Measurements from ENCODE around the gene CEBPZ.
A peak's percentile ranks its signal among the peaks of the same experiment; 100 is the strongest.
"Not testable (repeated sequence)": the region's sequence is repeated elsewhere in the genome, so short reads cannot be mapped to it uniquely, and the experiment has no call there.

Gene CEBPZ, protein sequence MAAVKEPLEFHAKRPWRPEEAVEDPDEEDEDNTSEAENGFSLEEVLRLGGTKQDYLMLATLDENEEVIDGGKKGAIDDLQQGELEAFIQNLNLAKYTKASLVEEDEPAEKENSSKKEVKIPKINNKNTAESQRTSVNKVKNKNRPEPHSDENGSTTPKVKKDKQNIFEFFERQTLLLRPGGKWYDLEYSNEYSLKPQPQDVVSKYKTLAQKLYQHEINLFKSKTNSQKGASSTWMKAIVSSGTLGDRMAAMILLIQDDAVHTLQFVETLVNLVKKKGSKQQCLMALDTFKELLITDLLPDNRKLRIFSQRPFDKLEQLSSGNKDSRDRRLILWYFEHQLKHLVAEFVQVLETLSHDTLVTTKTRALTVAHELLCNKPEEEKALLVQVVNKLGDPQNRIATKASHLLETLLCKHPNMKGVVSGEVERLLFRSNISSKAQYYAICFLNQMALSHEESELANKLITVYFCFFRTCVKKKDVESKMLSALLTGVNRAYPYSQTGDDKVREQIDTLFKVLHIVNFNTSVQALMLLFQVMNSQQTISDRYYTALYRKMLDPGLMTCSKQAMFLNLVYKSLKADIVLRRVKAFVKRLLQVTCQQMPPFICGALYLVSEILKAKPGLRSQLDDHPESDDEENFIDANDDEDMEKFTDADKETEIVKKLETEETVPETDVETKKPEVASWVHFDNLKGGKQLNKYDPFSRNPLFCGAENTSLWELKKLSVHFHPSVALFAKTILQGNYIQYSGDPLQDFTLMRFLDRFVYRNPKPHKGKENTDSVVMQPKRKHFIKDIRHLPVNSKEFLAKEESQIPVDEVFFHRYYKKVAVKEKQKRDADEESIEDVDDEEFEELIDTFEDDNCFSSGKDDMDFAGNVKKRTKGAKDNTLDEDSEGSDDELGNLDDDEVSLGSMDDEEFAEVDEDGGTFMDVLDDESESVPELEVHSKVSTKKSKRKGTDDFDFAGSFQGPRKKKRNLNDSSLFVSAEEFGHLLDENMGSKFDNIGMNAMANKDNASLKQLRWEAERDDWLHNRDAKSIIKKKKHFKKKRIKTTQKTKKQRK

DNA sequence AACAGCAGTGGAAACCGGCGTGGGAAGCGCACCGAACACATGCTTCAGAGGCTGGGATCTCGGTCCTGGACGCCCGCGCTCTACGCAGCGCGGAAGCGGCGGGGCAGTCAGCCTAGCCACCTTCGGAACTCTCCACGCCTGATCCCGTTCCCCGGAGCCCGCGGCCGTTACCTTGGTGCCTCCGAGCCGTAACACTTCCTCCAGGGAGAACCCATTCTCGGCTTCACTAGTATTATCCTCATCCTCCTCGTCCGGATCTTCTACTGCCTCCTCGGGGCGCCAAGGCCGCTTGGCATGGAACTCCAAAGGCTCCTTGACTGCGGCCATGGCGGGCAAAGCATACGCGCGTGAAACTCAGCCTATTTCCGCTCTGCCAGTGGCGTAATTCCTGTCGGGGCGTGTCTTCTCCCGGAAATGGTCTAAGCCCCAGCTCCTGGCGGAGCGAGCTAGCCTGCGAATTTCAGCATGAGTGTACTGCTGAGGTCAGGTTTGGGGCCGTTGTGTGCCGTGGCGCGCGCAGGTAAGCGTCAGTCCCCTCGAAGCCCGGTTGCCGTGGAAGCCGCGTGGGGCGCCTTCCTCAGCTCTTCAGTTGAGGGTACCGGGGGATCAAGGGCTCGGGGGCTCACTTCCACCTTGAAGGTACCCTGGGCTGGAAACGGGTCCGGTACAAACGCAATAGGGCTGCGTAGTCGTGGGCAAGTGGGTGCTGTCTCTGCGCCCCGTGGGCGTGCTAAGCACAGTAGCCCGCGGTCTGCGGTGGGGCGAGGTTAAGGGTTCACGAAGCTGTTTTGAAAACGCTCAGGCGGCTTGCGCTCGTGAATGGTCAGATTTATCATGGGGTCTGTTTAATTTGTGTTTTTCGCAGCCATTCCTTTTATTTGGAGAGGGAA, at the start of gene CEBPZ, which contains the start of gene NDUFAF7:
CEBPZ (minus strand) TSS at position 356 of the 890 bp plus-strand sequence; CDS start at position 327, 29 bp downstream.
NDUFAF7 (plus strand) TSS at position 418 of the 890 bp plus-strand sequence; CDS start at position 466, 48 bp downstream.
- DNase-seq (ENCODE audit: low read depth in 2 of 2), result peak; percentile 52 to 60

DNA sequence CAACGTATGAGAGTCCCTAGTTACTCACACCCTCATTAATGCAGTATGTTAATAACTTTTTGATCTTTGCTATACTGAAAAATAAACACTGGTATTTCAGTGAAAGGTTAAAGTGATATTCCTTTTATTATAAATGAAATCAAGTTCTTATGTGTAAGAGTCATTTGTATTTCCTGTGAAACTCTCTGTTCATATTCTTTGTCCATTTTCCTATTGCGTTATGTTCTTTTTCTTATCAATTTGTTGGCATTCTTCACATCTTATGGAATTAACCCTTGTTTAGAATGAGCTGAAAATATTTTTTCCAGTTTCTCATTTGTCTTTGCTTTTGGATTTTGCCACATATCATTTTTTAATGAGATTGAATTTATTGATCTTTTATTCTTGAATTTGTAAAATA, 44.9 kb upstream of the CEBPZ start:
- DNase-seq (ENCODE audit: low read depth in 2 of 2), result no peak

DNA sequence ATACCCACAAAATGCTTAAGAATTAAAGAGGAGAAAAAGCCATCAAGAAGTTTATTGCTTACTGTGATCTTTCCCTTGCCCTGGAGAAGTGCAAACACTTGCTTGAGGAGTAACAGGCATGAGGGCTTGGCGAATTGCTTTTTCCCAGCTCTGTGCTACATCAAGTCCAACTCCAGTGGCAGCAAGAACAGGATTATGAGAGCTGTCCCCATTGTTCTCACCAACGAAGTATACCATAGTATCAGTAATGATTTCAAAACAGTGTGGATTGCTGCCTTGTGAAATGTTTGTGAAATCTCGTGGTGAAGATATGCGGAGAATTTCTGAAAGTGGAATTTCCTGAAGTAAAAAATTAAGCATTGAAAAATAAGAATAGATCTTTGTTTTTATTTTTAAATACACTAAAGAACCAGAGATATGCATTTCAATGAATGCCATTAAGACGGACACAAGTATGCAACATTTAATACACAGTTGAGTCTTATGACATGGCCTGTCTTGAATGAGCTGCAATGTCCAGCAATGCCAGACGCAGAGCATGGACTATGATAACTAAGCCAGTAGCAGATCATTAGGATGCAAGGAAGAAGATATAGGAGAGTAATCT, 43.1 kb upstream of the CEBPZ start:
- DNase-seq (ENCODE audit: low read depth in 2 of 2), result no peak

DNA sequence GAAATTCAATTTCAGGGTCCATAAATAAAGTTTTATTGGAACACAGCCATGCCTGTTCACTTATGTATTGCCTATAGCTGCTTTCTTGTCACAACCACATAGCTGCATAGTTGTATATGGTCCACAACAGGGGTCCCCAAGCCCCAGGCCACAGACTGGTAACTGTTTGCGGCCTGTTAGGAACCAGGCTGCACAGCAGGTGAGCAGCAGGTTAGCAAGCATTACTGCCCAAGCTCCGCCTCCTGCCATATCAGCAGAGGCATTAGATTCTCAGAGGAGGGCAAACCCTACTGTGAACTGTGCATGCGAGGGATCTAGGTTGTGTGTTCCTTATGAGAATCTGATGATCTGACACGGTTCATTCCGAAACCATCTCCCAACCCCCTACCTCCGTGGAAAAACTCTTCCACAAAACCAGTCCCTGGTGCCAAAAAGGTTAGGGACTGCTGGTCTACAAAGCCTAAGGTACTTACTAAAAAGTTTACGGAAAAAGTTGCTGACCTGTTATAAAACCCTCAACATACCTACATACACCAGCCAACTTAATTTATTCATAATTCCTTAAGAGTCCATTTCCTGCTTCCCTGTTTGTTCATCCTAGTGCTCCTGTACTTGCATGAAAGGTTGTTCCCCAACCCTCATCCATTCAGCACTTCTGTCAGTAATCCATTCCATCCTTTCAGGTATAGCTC, 40.1 kb upstream of the CEBPZ start:
- no peak for DNase-seq (ENCODE audit: low read depth in 2 of 2)

DNA sequence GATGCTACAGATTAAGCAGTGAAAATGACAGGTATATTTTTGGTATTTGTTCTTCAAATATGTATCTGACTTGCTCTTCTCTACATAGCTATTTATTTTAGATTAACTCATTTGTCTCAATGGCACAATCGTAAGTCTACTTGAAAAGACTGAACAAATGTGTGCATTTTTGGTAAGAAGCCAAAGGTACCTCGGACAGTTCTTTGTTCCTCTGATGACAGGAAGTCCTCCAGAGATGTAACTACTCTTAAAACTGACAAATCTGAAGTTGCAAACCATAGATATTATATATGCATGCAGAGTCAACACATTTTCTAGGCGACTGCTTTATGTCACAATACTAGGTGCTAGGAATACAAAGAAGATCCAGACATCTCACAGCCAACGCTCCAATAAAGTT, 36.7 kb upstream of the CEBPZ start:
- no peak for DNase-seq (ENCODE audit: low read depth in 2 of 2)

DNA sequence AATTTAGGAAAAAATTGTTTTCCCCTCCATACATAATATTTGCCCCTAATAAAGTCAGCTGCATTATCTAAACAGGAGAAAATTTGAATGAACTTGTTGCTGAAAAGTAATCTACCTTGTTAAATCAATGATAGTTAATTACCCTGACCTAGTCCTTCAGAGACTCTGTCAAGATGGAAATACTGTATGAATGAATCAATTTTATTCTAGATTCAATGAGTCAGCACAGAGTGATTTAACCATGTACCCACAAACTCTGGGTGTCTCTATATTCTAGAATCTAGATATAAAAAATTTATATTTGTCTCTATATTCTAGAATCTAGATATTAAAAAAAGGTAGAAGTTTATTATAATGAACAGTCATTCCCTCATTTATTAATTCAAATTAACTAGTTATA, 36.3 kb upstream of the CEBPZ start:
- no peak for DNase-seq (ENCODE audit: low read depth in 2 of 2)

DNA sequence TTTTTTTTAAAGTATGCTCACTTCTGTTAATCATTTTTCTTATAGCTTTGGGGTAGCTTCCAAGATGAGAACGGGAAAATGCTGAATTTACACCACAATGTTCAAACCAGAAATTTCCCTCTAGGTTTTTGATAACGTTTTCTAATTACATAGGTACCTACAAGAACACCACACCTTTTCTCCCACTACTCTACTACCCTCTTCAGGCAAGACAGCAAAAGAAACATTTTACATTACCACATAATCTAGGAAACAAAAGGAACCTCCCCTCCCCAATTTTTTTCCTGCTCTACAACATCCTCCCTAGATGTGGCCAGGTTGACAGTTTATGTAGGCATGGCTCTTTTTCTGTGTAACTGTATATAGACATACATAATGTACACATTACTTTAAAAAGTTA, 32.4 kb upstream of the CEBPZ start:
- DNase-seq (ENCODE audit: low read depth in 2 of 2), result no peak

DNA sequence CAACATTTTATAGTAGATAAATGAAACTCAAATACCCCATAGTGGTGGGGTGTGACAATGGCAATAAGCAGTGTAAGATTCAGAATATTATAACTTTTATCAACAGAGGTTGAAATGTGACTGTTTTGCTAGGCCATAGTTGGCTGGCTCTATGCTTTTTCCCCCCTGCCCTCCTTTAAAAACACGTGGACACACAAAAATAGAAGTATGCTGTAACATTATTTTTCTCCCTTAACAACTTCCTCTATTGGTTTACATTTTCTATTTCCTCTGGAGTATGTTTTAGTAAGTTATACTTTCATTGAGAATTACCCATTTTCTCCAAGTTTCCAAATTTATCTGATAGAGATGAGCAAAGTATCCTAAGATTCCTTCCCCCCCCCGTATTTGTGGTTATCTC, 31.1 kb upstream of the CEBPZ start:
- no peak for DNase-seq (ENCODE audit: low read depth in 2 of 2)

DNA sequence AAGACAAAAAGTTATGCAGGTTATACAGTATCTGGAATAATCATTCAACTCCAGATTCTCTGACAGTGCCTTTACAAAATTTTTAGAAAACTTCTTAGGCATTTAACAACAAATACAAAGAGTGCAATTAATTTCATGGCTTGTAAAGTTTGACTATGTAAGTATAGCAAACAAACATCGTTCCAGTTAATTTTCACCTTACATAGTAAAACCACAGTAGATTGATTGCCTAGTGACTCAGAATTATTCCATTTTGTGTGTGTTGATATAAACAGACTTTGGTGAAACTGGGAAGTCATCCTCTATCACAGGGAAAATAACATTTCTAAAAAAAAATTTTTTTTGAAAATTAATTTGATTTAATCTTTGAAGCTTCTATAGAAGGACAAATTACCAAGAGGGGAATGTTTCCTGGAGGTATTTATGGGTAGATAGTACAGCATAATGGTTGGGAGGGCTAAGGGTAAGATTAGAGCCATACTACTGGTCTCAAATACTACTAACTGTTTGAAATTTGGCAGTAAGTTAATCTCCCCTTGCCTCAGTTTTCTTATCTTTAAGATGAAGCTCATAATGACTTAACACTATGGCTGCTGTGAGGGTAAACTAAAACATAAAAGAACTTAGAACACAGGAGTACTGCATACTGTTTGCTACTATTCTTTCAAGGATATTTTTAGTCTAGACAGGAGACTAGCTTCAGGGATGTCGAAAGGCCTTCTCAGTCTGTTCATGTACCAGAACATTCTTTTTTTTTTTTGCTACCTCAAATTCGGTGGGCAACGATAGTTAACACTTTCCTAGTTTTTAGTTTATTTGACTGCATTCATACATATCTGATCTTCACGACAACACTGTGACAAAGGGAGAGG, 19.7 kb upstream of the CEBPZ start:
- DNase-seq (ENCODE audit: low read depth in 2 of 2), result no peak

DNA sequence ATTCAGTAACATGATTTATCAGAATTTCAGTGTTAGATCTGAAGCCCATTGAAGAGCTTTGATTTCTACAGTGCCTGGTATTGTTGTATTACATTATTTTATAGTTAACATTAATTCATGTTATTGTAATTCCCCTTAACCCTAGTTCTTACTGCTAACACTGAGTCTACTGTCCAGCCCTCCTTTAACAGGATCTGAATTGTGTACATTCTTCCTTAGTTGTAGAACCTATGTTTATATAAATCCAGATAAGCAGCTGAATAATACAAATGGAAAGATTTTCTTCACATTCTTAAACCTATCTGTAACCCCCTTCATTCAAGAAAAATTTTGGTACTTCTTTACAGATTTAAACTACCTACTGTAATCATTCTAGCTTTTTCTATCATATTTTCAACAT, 14.8 kb upstream of the CEBPZ start:
- no peak for DNase-seq (ENCODE audit: low read depth in 2 of 2)

DNA sequence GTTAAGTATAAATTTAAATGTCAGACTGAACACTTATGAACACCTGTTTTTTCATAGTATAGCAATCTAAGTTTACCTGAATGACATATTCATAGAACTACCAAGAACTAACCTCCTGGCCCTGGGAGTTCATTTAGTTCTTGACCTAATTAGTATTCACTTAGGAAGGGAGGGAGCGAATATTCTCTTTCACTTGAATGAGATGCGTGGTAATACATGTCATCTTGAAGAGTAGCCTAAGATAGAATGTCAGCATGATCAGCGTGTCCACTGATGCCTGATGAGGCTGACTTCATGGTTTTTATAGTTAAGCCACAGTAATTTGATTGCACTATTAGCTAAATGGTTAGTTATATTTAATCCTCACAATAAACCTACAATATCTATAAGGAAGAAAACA, 13.4 kb upstream of the CEBPZ start:
- no peak for DNase-seq (ENCODE audit: low read depth in 2 of 2)

DNA sequence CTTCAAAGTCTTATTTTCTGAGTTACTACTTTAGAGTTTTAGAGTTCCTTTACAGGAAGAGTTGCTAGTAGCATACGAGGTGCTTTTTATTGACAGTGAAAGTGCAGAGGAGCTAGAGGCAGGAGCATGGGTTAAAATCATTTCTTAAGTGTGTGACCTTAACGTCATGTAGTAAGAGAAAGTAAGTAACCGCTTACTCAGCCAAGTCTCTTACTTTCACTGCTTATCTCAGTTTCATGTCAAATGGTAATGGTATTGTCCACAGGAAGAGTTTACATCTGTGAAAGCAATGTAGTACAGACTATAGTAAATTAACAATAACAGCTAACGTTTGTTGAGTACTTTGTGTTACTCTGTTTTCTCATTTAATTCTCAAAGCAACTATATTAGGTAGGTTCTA, 12.6 kb upstream of the CEBPZ start:
- DNase-seq (ENCODE audit: low read depth in 2 of 2), result no peak

DNA sequence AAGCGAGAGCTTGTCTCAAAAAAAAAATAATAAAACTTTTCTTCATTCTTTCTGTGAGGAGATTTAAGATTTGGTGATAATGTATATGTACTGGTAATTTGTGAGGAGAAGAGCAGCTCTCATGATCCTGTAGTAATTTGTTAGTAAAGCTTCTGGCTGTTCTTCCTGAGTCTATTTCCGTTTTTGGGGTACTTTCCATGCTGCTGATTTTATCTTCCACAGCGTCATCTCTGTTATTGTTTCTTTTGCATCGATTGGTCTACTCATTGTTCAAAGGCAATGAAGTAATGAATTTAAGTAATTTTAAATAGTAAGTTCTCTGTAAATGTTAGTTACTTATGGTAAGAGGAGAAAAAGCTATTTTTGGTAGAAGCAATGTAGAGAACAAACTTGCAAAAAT, 12.0 kb upstream of the CEBPZ start:
- no peak for DNase-seq (ENCODE audit: low read depth in 2 of 2)

DNA sequence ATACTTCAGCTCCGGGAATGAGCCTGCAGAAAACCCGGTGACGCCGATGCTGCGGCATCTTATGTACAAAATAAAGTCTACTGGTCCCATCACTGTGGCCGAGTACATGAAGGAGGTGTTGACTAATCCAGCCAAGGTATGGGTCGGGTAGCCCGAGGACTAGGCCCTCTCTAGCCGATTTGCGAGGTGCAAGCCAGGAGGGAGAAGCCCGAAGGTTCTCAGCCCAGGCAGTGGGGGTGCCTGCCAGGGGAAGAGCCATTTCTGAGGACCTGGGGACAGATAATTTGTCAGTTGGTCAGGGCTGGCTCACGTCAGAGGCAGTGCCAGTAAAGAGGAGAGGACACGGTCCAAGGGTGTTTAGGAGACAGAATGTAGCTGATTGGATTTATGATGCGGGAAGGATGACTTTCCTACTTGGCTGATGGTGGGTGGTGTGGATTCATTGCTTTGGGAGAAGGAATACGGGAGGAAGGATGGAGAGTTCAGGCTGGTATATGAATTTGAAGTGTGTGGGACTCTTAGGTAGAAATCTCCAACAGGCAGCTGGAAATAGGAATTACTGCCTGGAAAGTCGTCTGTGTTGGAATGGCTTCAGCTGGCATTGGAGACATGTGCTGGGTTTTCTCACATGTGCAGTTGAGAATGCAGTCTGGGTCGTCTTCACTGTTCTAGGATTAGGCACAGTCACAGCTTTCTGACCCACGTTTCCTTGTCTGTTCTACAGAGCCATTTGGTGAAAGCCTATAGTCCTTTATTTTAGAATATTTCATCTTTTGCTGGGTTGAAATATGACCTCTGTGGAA, 936 bp upstream of the CEBPZ start:
- DNase-seq (ENCODE audit: low read depth in 2 of 2), result no peak

DNA sequence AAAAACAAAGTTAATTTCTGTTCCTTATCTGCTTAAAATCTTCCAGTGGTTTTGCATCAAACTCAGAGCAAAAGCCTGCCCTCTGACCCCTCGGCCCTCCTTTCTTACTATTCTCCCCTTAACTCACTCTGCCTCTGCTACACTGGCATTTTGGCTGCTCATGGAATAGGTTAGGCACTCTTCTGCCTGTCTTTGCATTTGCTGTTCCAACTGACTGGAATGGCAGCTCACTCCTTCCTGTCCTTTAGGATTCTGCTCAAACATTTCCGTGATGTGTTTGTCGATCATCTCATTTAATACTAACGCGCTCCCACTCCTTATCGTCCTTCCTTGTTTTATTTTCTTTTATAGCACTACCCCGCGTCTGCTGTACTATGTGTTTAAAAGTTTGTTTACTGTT, 815 bp downstream of the CEBPZ start:
- DNase-seq (ENCODE audit: low read depth in 2 of 2), result no peak

DNA sequence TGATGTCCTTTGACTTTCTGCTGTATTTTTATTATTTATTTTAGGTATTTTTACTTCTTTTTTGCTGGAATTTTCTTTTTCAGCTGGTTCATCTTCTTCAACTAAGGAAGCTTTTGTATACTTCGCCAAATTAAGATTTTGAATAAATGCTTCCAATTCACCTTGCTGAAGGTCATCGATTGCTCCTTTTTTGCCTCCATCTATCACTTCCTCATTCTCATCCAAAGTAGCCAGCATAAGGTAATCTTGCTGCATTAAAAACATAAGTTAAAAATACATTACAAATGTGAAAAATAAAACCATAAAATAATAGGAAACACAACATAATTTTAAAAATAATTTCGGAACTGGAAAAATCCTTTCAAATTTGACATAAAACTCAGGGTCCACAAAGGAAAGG, 2.6 kb downstream of the CEBPZ start:
- no peak for DNase-seq (ENCODE audit: low read depth in 2 of 2)

DNA sequence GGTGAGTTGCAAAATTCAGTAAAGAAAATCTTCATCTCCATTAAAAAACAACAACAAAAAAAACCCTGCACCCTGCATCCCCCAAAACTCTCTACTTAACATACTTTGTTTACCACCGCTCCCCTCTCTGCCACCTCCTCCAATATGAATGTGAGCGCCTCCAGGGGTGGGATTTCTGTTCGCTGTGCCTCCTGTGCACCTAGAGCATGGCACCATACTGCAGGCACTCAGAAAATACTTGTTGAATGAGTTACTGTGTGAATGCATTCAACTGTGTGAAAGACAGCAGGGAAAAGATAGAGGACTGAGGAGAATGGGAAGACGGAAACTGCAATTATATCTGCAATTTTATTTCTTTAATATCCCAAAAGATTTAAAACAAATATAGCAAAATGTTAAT, 4.5 kb downstream of the CEBPZ start:
- no peak for DNase-seq (ENCODE audit: low read depth in 2 of 2)

DNA sequence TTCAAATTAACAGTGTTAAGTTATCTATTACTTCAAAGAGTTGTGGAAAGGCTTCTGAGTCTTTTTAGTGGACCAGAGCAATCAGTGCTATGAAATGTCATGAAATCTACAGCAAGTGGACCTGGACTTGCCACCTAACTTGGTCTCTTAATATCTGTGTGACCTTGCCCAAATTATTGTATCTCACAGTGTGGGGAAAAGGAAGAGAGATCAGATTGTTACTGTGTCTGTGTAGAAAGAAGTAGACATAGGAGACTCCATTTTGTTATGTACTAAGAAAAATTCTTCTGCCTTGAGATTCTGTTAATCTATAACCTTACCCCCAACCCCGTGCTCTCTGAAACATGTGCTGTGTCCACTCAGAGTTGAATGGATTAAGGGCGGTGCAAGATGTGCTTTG, 6.3 kb downstream of the CEBPZ start:
- DNase-seq (ENCODE audit: low read depth in 2 of 2), result not testable (repeated sequence)

DNA sequence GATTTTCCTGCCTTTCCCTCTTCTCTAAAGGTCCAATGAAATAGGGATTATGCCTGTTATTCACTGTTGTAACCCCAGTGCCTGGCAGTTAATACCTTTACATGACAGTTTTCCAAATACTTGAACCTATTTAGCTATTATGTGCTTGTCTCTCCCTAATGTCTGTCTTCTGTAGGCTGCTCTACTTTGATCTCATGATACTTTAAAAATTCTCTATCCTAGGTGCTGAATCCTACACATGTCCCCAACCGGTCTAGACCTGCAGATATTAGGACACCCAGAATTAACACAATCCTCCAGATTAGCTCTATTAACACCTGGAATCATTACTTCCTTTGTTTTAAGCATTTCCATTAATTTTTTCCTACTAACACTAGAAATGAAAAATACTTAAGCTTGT, 7.3 kb downstream of the CEBPZ start:
- DNase-seq (ENCODE audit: low read depth in 2 of 2), result no peak

Measured in fibroblast of skin of left biceps (primary cell).